OCI-LY1 (cell line): ENCODE data around the gene AGMO.

Experiments
- H2AFZ ChIP-seq: fragments of 200-600 bp; sonication (generic), shearing (Covaris generic); 2 replicates; pipeline ENCODE4 v1.6.0; 2014; ENCODE audit warnings: antibody characterized with exemption, mild to moderate bottlenecking, low read length
- H3F3A ChIP-seq: fragments of 200-600 bp; sonication (generic), shearing (Covaris generic); 2 replicates; pipeline ENCODE4 v1.6.0; 2014; ENCODE audit warnings: mild to moderate bottlenecking, antibody characterized with exemption, low read length, moderate library complexity; ENCODE audit not compliant: insufficient read depth
- H3K27ac ChIP-seq: fragments of 200-600 bp; sonication (generic); 2 replicates; pipeline ENCODE4 v1.5.1; 2014; ENCODE audit warnings: low read length, mixed run types, mild to moderate bottlenecking, low read depth; ENCODE audit not compliant: poor library complexity, severe bottlenecking
- H3K27me3 ChIP-seq: fragments of 200-600 bp; sonication (generic); 2 replicates; pipeline ENCODE4 v1.6.0; 2014; ENCODE audit warnings: antibody characterized with exemption, mild to moderate bottlenecking, low read length, moderate library complexity; ENCODE audit not compliant: insufficient read depth
- H3K36me3 ChIP-seq: fragments of 200-600 bp; sonication (generic); 2 replicates; pipeline ENCODE4 v1.6.1; 2014; ENCODE audit warnings: mild to moderate bottlenecking, antibody characterized with exemption, low read length, moderate library complexity, mixed read lengths; ENCODE audit not compliant: insufficient read depth
- H3K4me1 ChIP-seq: fragments of 200-600 bp; sonication (generic); 2 replicates; pipeline ENCODE4 v1.5.1; 2014; ENCODE audit warnings: mild to moderate bottlenecking, low read length, moderate library complexity; ENCODE audit not compliant: insufficient read depth, severe bottlenecking
- H3K4me2 ChIP-seq: fragments of 200-600 bp; sonication (generic), shearing (Covaris generic); 2 replicates; pipeline ENCODE4 v1.6.1; 2014; ENCODE audit warnings: low read length
- H3K4me3 ChIP-seq: fragments of 200-600 bp; sonication (generic); 2 replicates; pipeline ENCODE4 v1.5.1; 2014; ENCODE audit warnings: low read length, low read depth, mild to moderate bottlenecking, mixed read lengths; ENCODE audit not compliant: poor library complexity, severe bottlenecking
- H3K79me2 ChIP-seq: fragments of 200-600 bp; shearing (Covaris generic); 2 replicates; pipeline ENCODE4 v1.6.1; 2016; ENCODE audit warnings: mixed run types, low read length, mixed read lengths; ENCODE audit not compliant: insufficient read depth
- H3K9ac ChIP-seq: fragments of 200-600 bp; sonication (generic), shearing (Covaris generic); 2 replicates; pipeline ENCODE4 v1.6.1; 2014; ENCODE audit warnings: mild to moderate bottlenecking, low read length, mixed read lengths
- H3K9me2 ChIP-seq: fragments of 200-600 bp; sonication (generic), shearing (Covaris generic); 2 replicates; pipeline ENCODE4 v1.6.1; 2014; ENCODE audit warnings: low read depth, mild to moderate bottlenecking, low read length, mixed read lengths
- H3K9me3 ChIP-seq: fragments of 200-600 bp; shearing (Covaris generic); 2 replicates; pipeline ENCODE4 v1.6.1; 2014; ENCODE audit warnings: low read length, mixed read lengths
- H4K20me1 ChIP-seq: fragments of 200-600 bp; sonication (generic), shearing (Covaris generic); 2 replicates; pipeline ENCODE4 v1.6.0; 2016; ENCODE audit warnings: mild to moderate bottlenecking, low read length; ENCODE audit not compliant: insufficient read depth
- CTCF ChIP-seq: fragments of 200-600 bp; sonication (generic), shearing (Covaris generic); IDR thresholded peaks from 2 replicates; pipeline ENCODE4 v1.5.1; 2017; ENCODE audit warnings: mild to moderate bottlenecking, antibody characterized with exemption, low read length, moderate library complexity, mixed read lengths
- EZH2 ChIP-seq: fragments of 200-600 bp; sonication (generic), shearing (Covaris generic); IDR thresholded peaks from 2 replicates; pipeline ENCODE4 v1.8.0; 2017; ENCODE audit warnings: borderline replicate concordance, mixed run types, mild to moderate bottlenecking, antibody characterized with exemption, low read length, moderate library complexity, mixed read lengths

The AGMO gene

DNA sequence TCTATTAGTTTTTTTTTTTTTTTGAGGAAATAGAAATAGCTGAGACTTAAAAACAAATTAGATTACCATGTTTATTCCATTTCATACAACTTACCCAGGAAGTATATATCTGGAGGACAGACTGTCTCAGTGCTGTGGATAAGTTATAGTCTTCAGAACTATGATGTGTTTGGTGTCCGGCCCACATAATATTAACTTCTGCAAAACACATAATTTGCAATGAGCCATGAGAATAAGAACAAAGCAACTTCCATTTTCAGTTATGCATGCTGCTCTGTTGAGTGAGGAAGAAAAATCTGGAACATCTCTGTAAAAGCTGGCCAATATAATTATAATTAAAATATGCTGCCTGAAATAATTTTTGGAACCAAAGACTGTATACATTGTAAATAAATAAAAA is 130.9 kb downstream of the AGMO start:
- Histone ChIP-seq H3K36me3 (no peaks in the 10 kb centered on the region), H3K9me2 (no peaks in the 10 kb centered on the region), H3K27me3 (no peaks in the 10 kb centered on the region), H3F3A (no peaks in the 10 kb centered on the region), H3K9me3 (no peaks in the 10 kb centered on the region), H3K4me1 (no peaks in the 10 kb centered on the region), H3K27ac (no peak overlapping the region), H2AFZ (no peak overlapping the region), H3K79me2 (no peaks in the 10 kb centered on the region), H3K4me2 (no peak overlapping the region), H3K4me3 (no peak overlapping the region), H3K9ac (no peak overlapping the region), H4K20me1 (no peaks in the 10 kb centered on the region)
- no peak for TF ChIP-seq EZH2
- no peak for TF ChIP-seq CTCF

- Histone ChIP-seq H3K4me2 (no peak overlapping the region), H3K79me2 (no peaks in the 10 kb centered on the region), H4K20me1 (no peaks in the 10 kb centered on the region), H3K9me3 (no peaks in the 10 kb centered on the region), H3K9ac (no peak overlapping the region), H3K4me3 (no peak overlapping the region), H3K4me1 (no peaks in the 10 kb centered on the region), H2AFZ (no peak overlapping the region), H3K36me3 (no peaks in the 10 kb centered on the region), H3K27ac (no peak overlapping the region), H3K9me2 (no peaks in the 10 kb centered on the region), H3K27me3 (no peaks in the 10 kb centered on the region), H3F3A (no peaks in the 10 kb centered on the region)
- no peak for TF ChIP-seq CTCF
- no peak for TF ChIP-seq EZH2
Measured at GRCh38 chr7:15430191-15430590, 131.6 kb downstream of the AGMO start.

- Histone ChIP-seq H3K36me3 (no peaks in the 10 kb centered on the region), H3K9ac (no peak overlapping the region), H3K27ac (no peak overlapping the region), H3K4me2 (no peak overlapping the region), H3K9me3 (no peaks in the 10 kb centered on the region), H3K4me3 (no peak overlapping the region), H3K27me3 (no peaks in the 10 kb centered on the region), H3K79me2 (no peaks in the 10 kb centered on the region), H4K20me1 (no peaks in the 10 kb centered on the region), H3K9me2 (no peaks in the 10 kb centered on the region), H2AFZ (no peak overlapping the region), H3K4me1 (no peaks in the 10 kb centered on the region), H3F3A (no peaks in the 10 kb centered on the region)
- no peak for TF ChIP-seq EZH2
- TF ChIP-seq CTCF: no peak
Measured at GRCh38 chr7:15424468-15424867, 137.3 kb downstream of the AGMO start.
